Ascending aorta (tissue), 2 donors: ENCODE data around the gene SRSF6. TPM values are rescaled to one million over a fixed set of nuclear protein-coding genes. Genes with fewer than 3 reads are reported as not detected.

ENCODE experiments used
- DNase-seq, 2 donors: peaks; one replicate each; pipeline ENCODE4 v3.0.0-alpha.2; 2019; ENCODE audit warnings: low spot score in 2 of 2
- H3K27ac ChIP-seq, 2 donors: fragments of 200-600 bp; sonication (generic); one replicate each; pipeline ENCODE4 v1.5.1; 2016 to 2017; ENCODE audit warnings: mild to moderate bottlenecking in 1 of 2
- H3K27me3 ChIP-seq: fragments of 200-600 bp; sonication (generic); one replicate; pipeline ENCODE4 v1.5.1; 2017
- H3K36me3 ChIP-seq, 2 donors: fragments of 200-600 bp; sonication (generic); one replicate each; pipeline ENCODE4 v1.5.1; 2016
- H3K4me1 ChIP-seq, 2 donors: fragments of 200-600 bp; sonication (generic); one replicate each; pipeline ENCODE4 v1.5.1; 2016 to 2017; ENCODE audit warnings: mild to moderate bottlenecking in 1 of 2
- H3K4me3 ChIP-seq, 2 donors: fragments of 200-600 bp; sonication (generic); one replicate each; pipeline ENCODE4 v1.5.1; 2016 to 2017; ENCODE audit warnings: mild to moderate bottlenecking in 1 of 2
- H3K9me3 ChIP-seq, 2 donors: fragments of 200-600 bp; sonication (generic); one replicate each; pipeline ENCODE4 v1.5.1; 2016
- intact Hi-C: fragments of 100-400 bp; cut with DNase I; formaldehyde crosslinking; loops from one replicate; pipeline ENCODE4 v1.15.1; 2023
- total RNA-seq: library from RNA; depleted of rRNA; stranded (reverse); fragments of >200 nt; gene quantifications from one replicate; pipeline ENCODE4 v1.1.0, GENCODE V29; 2016
- TF ChIP-seq, protein P1 (sequence below), 3 experiments: fragments of 200-600 bp in 2 of 3; fragments of 450-650 bp in 1 of 3; sonication (generic) in 2 of 3; IDR thresholded peaks; one replicate each; pipeline ENCODE4 v1.5.1; 2016 to 2019; ENCODE audit warnings: antibody characterized with exemption in 3 of 3, mild to moderate bottlenecking in 1 of 3, moderate library complexity in 1 of 3

Gene SRSF6
- total RNA-seq, 1 donor from 2014 or later: 23.9 TPM

DNA sequence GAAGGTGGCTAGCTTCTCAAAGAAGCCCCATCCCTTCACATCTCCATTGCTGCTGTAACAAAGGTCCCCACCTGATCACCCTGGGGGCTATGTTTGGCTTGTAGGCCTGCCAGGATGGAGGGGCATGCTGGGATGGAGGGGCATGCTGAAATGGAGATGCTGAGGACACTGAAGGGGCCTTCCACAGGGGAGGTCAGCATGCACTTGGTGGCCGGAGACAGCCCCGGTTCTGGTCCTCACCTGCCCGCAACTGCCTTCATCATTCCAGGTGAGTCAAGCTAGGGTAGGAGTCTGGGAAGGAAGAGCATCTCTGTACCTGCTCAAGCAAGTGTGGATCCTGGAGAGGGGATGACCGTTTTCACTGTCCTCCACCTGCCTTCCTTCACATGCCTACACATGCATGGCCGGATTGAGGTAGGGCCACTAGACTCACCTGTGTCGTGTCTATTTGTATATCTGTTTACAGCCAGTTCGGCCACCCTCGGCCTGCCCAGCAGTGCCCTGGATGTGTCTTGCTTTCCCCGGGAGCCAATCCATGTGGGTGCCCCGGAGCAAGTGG is 55.8 kb downstream of the SRSF6 start:
- Histone ChIP-seq H3K4me3 (peak overlapping the region; percentile 53 to 73), H3K4me1 (no peaks in the 10 kb centered on the region), H3K36me3 (no peaks in the 10 kb centered on the region), H3K27ac (peak overlapping the region in 1 of 2 donors; percentile 12), H3K27me3 (no peaks in the 10 kb centered on the region), H3K9me3 (no peaks in the 10 kb centered on the region)
- no peak for DNase-seq
- intact Hi-C loops: no loop called here
- TF ChIP-seq, protein P1, sequence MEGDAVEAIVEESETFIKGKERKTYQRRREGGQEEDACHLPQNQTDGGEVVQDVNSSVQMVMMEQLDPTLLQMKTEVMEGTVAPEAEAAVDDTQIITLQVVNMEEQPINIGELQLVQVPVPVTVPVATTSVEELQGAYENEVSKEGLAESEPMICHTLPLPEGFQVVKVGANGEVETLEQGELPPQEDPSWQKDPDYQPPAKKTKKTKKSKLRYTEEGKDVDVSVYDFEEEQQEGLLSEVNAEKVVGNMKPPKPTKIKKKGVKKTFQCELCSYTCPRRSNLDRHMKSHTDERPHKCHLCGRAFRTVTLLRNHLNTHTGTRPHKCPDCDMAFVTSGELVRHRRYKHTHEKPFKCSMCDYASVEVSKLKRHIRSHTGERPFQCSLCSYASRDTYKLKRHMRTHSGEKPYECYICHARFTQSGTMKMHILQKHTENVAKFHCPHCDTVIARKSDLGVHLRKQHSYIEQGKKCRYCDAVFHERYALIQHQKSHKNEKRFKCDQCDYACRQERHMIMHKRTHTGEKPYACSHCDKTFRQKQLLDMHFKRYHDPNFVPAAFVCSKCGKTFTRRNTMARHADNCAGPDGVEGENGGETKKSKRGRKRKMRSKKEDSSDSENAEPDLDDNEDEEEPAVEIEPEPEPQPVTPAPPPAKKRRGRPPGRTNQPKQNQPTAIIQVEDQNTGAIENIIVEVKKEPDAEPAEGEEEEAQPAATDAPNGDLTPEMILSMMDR (IDR thresholded peaks at IDR 0.05): no peak

Other genes starting within 250 kb of the SRSF6 start
- gene L3MBTL1, start 49.8 kb downstream of the SRSF6 start, total RNA-seq: 13.1 TPM
- gene SGK2, start 101.1 kb downstream of the SRSF6 start, total RNA-seq: 0.32 TPM
- 15.2 TPM for gene IFT52, start 133.0 kb downstream of the SRSF6 start, total RNA-seq
- not detected for gene MYBL2, start 209.2 kb downstream of the SRSF6 start, total RNA-seq